Retina (tissue), 1 donor: ENCODE measurements around the gene SF3B2.
A peak's percentile ranks its signal among the peaks of the same experiment; 100 is the strongest.
"Not testable (repeated sequence)": the region's sequence is repeated elsewhere in the genome, so short reads cannot be mapped to it uniquely, and the experiment has no call there.

Experiments used
- DNase-seq: peaks from one replicate; pipeline ENCODE4 v3.0.0-alpha.2; 2016

Gene SF3B2

DNA sequence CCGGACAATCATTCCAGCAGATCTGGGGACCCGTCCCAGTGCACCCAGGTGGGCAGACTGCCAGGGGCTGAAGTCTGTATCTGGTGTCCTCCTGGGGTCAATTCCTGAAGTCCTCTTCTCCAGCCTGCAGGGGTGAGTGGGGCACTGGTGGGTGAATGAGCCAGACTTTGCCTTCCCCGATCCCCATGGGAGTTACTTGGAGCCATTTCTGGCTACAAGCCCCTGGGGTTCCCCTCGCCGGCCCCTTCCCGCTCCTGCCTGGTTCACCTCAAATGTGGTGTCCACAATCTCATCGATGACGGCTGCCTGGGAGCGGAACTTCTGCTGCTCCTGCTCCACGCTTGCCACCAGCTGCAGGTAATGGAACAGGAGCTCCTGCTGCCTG lies 35.4 kb upstream of the SF3B2 start:
- no peak for DNase-seq

DNA sequence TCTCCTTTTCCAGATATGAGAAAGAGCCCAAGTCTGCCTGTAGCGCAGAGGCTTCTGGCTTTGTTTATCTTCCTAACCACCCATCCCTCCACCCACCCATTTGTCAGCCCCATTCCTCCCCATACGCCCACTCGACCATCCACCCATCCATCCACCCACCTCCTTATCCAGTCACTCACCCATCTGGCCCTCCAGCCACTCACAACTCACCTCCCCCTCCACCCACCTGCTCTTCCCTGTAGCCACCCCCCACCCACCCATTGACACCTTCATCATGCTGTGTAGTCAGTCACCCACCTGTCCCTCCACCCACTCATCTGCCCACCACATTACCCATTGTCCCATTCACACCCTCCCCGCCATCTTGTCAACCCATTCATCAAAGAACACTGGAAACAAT lies 34.8 kb upstream of the SF3B2 start:
- DNase-seq: no peak

DNA sequence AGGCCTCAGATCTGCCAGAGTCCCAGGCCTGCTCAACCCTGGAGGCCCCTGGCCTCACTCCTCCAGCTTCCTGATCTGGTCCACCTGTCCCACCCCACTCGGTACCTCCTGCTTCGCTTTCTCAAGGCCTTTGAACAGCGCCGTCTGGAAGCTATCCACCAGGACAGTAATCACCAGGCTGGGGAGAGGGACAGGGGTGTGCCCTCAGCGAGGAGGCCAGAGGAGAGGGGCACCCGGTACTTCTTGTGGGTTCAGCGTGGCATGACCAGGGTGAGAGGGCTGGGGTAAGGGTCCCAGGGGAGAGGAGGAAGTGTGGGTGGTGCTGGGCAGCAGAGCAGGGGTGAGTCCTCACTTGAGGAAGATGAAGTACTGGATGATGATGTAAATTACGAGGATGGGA lies 32.0 kb upstream of the SF3B2 start:
- no peak for DNase-seq

DNA sequence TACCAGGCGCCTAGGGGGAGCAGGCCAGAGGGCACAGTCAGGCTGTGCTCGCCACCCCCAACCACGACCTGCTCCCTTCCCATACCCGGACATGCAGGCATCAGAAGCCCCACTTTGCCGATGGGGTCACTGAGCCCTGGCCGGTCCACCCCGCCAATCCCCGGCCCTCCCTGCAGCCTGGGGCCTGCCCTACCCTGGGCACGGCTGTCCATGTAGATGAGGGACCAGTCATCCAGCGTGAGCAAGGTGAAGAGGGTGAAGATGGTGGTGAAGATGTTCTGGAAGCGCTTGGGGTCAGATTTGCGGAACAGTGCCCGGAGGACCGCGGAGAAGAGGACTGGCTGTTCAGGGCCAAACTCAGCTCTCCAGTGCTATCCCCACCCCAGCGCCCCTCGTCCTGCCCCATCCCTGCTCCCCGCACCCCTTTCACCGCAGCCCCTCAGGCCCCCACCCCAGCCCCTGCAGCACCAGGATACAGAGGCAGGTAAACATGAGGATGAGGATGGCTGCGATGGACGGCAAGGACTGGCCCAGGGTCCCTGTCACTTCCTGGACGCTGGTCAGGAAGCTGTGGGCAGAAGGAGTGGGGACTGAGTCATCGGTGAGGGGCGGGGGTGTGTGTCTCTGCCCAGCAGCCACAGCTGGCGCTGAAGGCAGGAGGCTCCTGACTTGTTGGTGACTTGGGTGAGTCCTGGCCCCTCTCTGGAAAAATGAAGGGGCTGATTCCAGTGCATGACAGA lies 31.4 kb upstream of the SF3B2 start:
- no peak for DNase-seq

DNA sequence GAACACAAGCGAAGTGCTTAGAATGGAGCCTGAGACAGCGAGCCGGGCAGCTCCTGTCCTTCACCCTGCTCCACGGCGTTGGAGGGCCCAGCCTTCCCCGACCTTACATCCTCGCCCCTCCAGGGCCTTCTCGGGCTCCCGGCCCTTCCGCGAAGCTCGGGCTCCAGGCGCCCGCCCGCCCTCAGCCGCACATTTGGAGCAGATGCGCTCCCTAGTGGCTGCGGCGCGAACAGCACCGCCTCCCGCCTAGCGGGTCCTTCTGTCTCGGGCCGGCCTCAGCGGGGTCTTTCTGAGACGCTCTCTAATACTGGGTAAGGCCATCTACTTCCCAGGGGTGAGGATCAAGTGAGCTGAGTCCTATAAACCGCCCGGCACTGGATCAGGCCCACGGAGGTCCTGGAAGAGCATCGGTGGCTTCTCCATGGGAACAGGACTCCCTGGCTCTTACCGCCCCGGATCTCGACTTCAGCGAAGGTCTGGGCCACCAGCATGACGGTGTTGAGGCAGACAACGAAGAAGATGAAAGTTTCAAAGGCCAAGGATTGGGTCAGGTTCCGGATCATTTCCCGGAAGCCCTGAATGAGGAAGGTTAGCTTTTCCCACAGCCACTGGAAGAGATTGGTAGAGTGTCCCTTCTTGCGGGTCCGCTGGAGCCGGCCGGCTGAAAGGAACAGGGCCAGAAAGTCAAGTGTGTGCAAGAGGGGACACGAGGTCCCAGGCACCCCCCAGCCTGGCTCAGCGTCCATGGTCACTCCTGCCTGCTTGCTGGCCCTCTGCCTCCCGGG lies 29.6 kb upstream of the SF3B2 start:
- peak; percentile 90 for DNase-seq

DNA sequence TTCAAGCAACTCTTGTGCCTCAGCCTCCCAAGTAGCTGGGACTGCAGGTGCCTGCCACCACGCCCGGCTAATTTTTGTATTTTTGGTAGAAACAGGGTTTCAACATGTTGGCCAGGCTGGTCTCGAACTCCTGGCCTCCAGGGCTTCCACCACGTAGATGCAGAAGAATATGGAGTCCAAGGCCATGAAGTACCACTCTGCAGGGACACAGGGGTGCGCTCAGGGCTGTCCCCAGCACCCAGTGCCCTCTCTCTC lies 29.1 kb upstream of the SF3B2 start:
- DNase-seq: not testable (repeated sequence)

DNA sequence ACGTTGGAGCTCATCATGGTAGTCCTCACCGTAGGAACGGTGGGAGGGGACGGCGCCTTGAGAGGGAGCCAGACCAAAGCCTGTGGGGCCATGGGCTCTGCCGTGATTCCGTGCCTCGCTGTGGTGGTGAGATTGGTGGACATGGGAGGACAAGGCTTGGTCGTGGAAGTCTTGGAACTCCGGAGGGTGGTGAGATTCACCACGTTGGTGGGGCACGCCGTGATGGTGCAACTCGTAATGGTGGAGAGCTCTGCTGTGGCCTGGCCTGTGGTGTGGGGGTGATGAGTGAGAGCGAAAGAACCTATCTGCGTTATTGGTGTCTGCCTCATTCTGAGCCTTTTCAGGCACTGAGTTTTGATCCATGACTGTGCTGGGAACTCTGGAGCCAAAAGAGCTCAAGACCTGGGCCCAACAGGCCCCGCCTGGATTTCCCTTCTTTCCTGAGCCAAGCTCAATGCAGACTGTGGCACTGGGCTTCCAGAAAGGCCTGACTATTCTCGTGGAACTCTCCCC lies 26.1 kb upstream of the SF3B2 start, which contains the start of gene CATSPER1:
CATSPER1 (minus strand) TSS at position 463 of the 513 bp plus-strand sequence; CDS start at position 363, 100 bp downstream.
- no peak for DNase-seq

DNA sequence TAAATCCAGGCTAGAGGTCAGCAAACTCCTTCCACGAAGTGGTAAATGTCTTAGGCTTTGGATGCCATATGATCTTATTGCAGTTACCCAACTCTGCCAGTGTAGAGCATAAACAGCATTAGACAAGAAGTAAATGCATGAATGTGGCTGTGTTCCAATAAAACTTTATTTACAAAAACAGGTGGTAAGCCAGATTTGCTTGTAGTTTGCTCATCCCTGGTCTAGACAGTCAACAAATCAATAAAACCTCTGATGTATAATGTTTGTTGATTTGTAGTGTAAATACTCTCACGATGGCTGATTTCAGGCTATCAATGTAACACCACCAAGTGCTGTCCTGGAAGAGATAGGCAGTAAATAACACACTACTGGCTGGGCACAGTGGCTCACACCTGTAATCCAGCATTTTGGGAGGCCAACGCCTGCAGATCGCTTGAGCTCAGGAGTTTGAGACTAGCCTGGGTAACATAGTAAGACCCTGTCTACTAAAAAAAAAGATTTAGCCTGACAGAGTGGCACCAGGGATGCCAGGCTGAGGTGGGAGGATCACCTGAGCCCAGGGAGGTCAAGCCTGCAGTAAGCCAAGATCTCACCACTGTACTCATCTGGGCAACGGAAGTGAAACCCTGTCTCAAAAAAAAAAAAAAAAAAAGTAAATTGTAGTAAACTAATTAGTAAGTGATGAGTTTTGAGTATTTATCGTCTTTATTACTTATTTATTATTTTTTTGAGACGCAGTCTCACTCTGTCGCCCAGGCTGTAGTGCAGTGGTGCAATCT lies 19.0 kb upstream of the SF3B2 start:
- no peak for DNase-seq

DNA sequence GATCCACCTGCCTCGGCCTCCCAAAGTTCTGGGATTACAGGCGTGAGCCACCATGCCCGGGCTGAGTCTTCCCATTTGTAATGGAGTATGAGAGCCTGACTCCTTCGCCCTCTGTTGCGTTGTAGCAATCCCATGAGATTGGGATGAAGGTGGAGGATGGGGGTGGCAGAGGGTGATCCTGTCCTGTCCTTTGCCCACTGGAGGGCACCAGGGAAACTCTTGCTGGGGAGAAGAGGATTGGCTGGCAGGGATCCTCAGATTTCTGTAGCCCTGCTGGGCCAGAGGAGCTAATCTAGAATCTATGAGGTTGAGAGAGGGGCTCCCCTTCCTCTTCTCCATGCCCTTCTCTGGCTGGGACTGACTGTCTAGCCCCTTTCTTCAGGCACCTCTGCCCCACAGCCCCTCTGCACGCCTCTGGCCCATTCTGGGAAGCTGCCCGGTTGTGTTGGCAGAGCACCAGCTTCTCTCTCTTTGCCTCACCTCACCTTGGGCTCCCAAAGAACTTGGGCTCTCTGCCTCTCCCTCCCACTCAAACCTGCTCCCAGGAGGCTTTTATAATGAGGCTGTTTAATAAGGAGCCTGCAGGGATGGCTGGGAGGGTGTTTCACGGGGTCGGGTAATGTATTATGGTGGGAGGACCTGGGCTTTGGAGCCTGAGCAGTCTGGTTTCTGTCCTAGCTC lies 16.4 kb upstream of the SF3B2 start:
- no peak for DNase-seq

DNA sequence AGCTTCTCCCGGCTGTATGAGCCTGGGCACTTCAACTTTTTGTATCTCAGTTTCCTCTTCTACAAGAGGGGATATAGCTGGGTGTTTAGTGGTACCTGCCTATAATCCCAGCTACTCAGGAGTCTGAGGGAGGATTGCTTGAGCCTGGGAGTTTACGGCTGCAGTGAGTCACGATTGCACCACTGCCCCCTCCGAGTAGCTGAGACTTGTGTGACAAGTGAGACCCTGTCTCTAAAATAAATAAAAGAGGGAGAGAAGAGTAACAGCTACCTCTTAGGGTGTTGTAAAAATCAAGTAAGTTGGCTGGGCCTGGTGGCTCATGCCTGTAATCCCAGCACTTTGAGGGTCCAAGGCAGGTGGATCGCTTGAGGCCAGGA lies 15.8 kb upstream of the SF3B2 start:
- DNase-seq: no peak

DNA sequence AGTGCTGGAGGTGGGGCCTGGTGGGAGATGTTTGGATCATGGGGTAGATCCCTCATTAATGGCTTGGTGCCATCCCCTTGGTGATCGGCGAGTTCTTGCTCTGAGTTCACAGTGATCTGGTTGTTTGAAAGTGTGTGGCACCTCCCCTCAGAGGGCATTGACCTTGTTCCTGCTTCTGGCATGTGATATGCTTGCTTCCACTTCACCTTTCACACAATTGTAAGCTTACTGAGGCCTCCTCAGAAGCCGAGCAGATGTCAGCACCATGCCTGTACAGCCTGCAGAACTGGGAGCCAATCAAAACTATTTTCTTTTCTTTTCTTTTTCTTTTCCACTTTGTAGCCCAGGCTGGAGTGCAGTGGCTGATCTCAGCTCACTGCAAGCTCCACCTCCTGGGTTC lies 14.8 kb upstream of the SF3B2 start:
- DNase-seq: no peak

DNA sequence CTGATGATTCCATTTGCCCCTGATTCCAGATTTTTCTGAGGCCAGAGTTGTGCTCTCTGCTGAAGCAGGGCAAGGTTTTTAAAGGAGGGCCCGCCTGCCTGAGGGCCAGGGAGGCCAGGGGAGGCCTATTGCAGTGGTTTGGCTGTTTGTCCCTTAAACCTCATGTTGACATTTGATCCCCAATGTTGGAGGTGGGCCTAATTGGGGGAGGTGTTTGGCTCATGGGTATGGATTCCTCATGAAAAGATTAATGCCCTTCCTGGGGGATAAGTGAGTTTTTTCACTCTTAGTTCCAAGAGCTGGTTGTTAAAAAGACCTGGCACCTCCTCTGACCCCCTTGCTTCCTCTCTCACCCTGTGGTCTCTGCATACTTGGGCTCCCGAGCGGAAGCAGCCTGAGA lies 12.4 kb upstream of the SF3B2 start:
- DNase-seq: no peak

DNA sequence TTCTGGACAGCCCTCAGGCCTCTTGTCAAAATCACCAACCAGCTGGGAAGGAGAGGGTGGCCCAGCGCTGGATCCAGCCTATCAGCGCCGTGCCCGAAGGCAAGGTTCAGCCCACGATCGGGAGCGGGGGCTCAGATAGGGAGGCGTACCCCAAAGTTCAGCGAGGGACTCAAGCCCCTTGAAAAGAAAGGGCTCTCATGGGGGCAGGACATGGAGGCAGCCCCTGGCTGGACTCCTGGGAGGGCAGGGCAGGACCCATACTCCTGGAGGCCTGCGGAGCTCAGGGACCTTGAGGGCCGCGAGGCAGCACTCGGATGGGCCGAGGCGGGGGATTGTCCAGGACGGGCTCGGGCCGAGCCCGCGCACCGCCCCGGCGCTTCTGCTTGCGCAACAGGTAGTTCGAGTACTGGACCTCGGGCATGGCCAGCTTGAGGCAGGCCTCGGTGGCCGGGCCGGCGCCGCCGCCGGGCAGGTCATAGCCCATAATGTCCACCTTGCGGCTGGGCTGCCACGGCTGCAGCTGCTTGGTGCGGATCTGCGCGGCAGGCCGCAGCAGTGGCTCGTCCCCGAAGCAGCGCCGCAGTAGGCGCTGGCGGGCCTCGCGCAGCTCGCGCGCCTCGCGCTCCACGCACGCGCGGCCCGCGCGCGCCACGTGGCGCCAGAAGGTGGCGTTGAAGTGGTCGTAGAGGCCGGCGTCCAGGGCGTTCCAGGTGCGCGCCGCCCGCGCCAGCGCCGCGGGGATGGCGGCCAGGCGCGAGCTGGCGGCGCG lies 9.8 kb upstream of the SF3B2 start:
- DNase-seq: no peak

DNA sequence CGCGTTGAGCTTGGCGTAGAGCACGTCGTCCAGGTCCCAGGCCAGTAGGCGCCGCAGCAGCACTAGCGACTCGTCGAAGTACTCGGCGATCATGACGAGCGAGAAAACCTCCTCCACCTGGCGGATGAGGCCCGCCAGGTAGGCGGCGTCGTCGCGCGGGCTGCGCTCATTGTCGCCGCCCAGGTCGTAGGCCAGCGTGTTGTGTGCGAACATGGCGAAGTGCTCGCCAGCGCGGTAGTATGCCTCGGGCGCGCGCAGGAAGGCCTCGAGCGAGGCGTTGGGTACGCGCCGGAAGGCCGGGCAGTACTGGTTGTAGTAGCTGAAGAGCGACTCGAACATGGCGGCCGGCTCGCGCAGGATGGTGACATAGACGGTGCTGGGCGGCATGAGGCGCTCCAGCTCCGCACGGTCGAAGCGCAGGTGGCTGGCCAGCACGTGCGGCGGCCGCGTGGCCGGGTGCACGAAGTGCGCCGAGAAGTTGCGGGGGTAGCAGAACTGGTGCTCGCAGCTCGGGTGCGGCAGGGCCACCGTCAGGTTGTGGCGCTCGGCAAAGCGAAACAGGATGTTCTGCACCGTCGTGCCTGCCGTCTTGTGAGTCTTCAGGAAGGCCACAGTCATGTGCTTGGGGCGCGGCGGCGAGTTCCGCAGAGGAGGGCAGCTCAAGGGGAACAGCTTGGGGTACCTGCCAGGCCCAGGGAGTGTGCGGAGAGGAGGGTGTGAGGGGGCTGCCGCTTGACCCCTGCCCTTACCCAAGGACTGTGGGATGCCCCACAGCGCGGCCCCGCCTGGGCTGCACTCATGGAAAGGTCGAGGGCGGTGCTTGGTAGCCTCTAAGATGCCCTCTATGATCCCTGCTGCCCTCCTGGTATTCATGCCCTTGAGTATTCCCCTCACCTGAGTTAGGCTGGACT lies 8.9 kb upstream of the SF3B2 start:
- DNase-seq: no peak

DNA sequence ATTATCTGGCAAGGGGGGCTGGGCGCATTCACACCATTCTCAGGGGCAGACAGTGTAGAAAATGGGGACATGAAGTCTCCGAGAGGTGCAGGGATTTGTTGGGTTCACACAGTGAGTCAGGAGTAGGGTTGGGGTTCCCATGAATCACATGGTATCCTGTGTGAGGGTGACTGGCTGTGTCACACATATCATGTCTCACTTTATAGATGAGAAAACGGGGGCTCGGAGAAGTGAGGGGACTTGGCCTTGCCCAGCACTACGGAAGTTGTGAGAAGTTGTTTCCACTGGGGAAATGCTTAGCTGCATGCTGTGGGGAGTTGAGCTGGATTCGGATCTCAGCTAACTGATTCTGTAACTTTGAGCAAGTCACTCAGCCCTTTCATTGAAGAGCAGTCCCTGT lies 7.4 kb upstream of the SF3B2 start:
- DNase-seq: no peak

DNA sequence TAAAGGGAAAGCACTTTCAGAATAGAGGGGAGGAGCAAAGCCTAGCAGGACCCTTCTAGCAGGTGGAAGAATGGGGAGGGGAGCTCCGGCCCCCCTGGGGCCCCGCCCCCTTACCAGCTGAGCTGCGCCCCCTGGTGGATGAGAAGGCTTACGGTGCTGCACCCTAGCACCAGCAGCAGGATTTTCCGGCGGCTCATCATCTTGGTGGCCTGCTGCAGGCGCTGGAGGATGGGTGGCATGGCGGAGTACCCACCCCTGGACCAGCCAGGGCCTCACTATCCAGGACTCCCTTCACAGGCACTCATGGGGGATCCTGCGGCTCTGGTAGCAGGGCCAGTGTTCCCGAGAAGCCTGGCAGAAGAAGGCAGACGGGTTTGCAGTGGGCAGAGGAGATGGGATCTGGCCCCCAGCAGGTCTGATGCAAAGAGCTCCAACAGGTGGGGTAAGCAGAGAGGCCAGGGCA lies 7.0 kb upstream of the SF3B2 start:
- DNase-seq: peak; percentile 80

DNA sequence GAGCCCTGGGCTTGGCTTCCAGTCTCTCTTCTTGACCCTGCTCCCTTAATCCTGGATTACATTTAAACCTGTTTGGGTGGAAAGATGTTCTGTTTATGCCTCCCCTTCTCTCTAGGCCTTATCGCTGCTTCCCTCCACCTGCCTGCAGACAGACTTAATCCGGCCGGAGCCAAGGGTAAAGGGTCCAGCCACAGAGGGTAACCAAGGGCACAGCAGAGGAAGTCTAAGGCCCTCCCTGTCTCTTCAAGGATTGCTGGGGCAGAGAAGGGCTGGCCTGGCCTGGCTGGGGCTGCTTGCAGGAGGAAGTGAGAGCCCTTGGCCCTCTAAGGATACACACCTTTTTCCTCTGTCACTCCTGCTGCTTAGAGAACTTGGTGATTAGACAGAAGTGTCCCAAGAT lies 5.3 kb upstream of the SF3B2 start:
- DNase-seq: no peak

DNA sequence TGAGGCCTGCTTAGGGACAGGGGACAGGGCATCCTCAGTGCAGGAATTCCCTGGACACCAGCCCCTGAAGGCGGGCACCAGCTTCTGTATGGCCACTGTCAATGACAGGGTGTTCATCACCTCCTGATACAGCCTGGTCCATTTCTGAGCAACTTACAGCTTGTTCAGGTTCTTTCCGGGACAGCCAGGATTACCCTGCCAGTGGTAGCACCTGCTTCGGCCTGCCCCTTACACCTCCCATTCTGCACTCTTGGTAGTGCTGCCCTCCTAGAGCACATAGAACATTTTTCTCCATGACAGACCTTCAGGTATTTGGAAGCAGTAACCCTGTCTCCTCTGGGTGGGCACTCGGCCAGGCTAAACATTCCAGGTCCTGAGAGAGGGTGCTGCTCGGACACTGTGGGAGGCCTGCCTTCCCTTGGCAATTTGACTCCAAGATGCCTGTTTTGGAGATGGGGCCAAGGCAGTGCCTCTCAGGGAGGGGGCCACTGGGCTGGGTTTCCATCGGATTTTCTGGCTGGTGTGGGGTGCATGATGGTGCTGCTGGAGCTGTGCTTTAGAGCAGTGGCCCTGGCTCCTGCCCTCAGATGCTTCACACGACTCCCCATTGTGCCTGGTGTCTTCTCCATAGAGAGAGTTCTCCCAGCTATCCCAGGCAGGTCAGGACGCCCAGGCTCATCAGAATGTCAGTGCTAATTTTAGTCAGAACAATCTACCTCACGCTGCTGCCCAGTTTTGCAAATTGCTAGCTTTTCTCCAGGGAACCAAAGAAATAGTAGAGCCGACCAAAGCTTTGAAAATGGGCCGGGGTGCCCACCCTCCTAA lies 4.4 kb upstream of the SF3B2 start:
- no peak for DNase-seq

DNA sequence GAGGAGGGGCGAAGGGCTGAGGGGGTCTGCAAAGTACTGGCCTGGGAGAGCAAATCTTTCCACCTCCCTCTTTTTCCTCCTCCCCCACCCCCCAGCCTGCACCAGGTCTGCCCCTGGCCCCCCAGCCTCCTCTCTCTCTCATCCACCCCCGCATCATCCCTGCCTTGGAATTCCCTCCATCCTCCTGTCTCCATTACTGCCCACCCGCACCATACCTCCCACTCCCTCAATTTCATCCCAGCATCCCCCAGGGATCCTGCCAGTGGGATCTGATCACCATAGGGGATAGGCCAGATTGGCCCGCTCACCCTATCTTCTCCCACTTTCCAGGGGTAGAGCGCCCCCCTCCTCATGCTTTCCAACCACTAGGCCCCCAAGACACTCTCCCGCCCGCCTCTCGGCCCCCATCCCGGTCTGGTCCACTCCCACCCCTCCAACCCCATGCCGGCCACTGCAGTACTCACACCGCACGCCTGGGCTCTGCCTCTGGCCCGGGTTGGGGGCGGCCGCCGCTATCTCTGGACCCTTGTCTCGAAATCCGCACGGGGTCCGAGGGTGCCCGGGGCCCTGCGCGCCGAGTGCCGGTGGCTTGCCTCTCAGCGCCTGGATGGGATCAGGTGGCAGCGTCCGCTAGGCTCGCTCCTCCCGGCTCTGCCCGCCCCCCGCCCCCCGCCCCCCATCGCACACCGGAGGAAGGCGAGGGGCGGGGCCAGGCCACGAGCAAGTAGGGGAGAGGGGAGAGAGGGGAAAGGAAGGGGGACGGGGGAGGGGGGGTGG lies 3.4 kb upstream of the SF3B2 start, which contains the start of gene GAL3ST3:
GAL3ST3 (minus strand) TSS at position 615 of the 777 bp plus-strand sequence. CDS start 3,746 bp downstream, outside the sequence.
- peak; percentile 49 for DNase-seq
